Astrocyte (in vitro differentiated cells and primary cell): ENCODE measurements around the gene GPBP1L1. TPM values are rescaled to one million over a fixed set of nuclear protein-coding genes. Genes with fewer than 3 reads are reported as not detected.

Experiments used
- DNase-seq: peaks from one replicate; pipeline ENCODE4 v3.0.0-alpha.2; 2010; ENCODE audit warnings: low read depth
- FAIRE-seq: peaks from 2 replicates; lab custom pipeline; 2011; peaks lifted over from hg19 to GRCh38; lab: Jason Lieb, UNC
- H2AFZ ChIP-seq: 2 replicates; pipeline ENCODE4 v1.6.0; 2012; ENCODE audit warnings: low read depth, low read length, inconsistent platforms
- H3K27ac ChIP-seq: 2 replicates; pipeline ENCODE4 v1.5.1; 2011; ENCODE audit warnings: low read depth, low read length, inconsistent platforms
- H3K27me3 ChIP-seq: 2 replicates; pipeline ENCODE4 v1.6.0; 2011; ENCODE audit warnings: low read length, inconsistent platforms; ENCODE audit not compliant: insufficient read depth
- H3K36me3 ChIP-seq: 2 replicates; pipeline ENCODE4 v1.5.1; 2011; ENCODE audit warnings: low read length, inconsistent platforms; ENCODE audit not compliant: insufficient read depth
- H3K4me1 ChIP-seq: 2 replicates; pipeline ENCODE4 v1.5.1; 2011; ENCODE audit warnings: low read length, inconsistent platforms; ENCODE audit not compliant: insufficient read depth
- H3K4me2 ChIP-seq: 2 replicates; pipeline ENCODE4 v1.6.0; 2012; ENCODE audit warnings: low read length, inconsistent platforms
- H3K4me3 ChIP-seq: 2 replicates; pipeline ENCODE4 v1.5.1; 2011; ENCODE audit warnings: low read depth, mild to moderate bottlenecking, low read length, inconsistent platforms; ENCODE audit not compliant: insufficient read depth
- H3K79me2 ChIP-seq: 2 replicates; pipeline ENCODE4 v1.6.0; 2012; ENCODE audit warnings: mild to moderate bottlenecking, low read length, inconsistent platforms; ENCODE audit not compliant: insufficient read depth
- H3K9ac ChIP-seq: 2 replicates; pipeline ENCODE4 v1.6.0; 2012; ENCODE audit warnings: mild to moderate bottlenecking, low read length, inconsistent platforms
- H3K9me3 ChIP-seq: 2 replicates; pipeline ENCODE4 v1.5.1; 2012; ENCODE audit warnings: low read depth, mild to moderate bottlenecking, low read length, inconsistent platforms; ENCODE audit not compliant: insufficient read depth
- H4K20me1 ChIP-seq: 2 replicates; pipeline ENCODE4 v1.6.0; 2012; ENCODE audit warnings: low read length, inconsistent platforms; ENCODE audit not compliant: insufficient read depth
- H3K27ac Mint-ChIP-seq: one replicate; pipeline ENCODE4 v1.8.0; 2021; ENCODE audit warnings: mild to moderate bottlenecking, mixed read lengths; ENCODE audit not compliant: unreplicated experiment
- H3K27me3 Mint-ChIP-seq: one replicate; pipeline ENCODE4 v1.8.0; 2021; ENCODE audit warnings: low read depth, mixed read lengths; ENCODE audit not compliant: unreplicated experiment
- H3K36me3 Mint-ChIP-seq: one replicate; pipeline ENCODE4 v1.8.0; 2021; ENCODE audit warnings: low read depth, mixed read lengths; ENCODE audit not compliant: unreplicated experiment
- H3K4me1 Mint-ChIP-seq: one replicate; pipeline ENCODE4 v1.8.0; 2021; ENCODE audit warnings: low read depth, mixed read lengths; ENCODE audit not compliant: unreplicated experiment
- H3K4me3 Mint-ChIP-seq: one replicate; pipeline ENCODE4 v1.8.0; 2021; ENCODE audit warnings: mild to moderate bottlenecking, moderate library complexity, mixed read lengths; ENCODE audit not compliant: unreplicated experiment
- H3K9me3 Mint-ChIP-seq: one replicate; pipeline ENCODE4 v1.8.0; 2021; ENCODE audit warnings: mild to moderate bottlenecking, mixed read lengths; ENCODE audit not compliant: unreplicated experiment
- EZH2 ChIP-seq: IDR thresholded peaks from 2 replicates; pipeline ENCODE4 v1.6.1; 2012; ENCODE audit warnings: mild to moderate bottlenecking, low read length, inconsistent platforms; ENCODE audit not compliant: insufficient read depth
- total RNA-seq: library from RNA; stranded (reverse); gene quantifications from 2 replicates; pipeline ENCODE4 v1.2.1, GENCODE V29; 2021
- TF ChIP-seq, protein P1 (sequence below): IDR thresholded peaks from 2 replicates; pipeline ENCODE4 v1.5.1; 2011; ENCODE audit warnings: low read depth, mild to moderate bottlenecking, inconsistent platforms, low read length, moderate library complexity; ENCODE audit not compliant: insufficient read depth

GPBP1L1 gene
- total RNA-seq, 1 donor from 2014 or later, result 116 TPM

DNA sequence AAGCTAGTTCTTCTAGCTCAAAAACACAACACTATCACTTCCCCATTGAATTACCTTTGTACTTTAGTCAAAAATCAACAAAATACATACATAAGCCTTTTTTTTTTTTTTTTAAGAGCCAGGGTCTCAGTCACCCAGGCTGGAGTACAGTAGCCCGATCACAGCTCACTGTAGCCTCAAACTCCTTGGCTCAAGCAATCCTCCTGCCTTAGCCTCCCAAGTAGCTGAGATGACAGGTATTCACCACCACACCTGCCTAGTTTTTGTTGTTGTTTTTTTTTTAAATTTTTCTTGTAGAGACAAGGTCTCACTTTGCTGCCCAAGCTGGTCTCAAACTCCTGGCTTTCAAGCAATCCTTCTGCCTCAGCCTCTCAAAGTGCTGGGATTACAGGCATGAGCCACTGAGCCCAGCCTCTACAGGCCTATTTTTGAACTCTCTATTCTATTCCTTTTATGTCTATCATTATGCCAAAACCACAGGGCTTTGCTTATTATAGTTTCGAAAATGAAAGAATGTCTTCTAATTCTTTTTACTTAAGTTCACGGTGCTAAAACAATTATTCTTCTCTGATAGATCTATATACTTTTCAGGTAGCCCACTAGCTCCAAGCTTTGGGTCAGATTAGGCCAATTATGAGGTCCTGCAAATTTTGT is 29.6 kb downstream of the GPBP1L1 start:
- Histone ChIP-seq H3K79me2 (peaks cover 21% of the 10 kb centered on the region), H2AFZ (no peak overlapping the region), H3K27me3 (no peaks in the 10 kb centered on the region), H3K4me2 (no peak overlapping the region), H3K9ac (no peak overlapping the region), H4K20me1 (peaks cover 31% of the 10 kb centered on the region), H3K4me3 (no peak overlapping the region), H3K9me3 (no peaks in the 10 kb centered on the region), H3K4me1 (no peaks in the 10 kb centered on the region), H3K36me3 (peaks cover 52% of the 10 kb centered on the region), H3K27ac (no peak overlapping the region)
- no peak for TF ChIP-seq EZH2
- TF ChIP-seq, protein P1, sequence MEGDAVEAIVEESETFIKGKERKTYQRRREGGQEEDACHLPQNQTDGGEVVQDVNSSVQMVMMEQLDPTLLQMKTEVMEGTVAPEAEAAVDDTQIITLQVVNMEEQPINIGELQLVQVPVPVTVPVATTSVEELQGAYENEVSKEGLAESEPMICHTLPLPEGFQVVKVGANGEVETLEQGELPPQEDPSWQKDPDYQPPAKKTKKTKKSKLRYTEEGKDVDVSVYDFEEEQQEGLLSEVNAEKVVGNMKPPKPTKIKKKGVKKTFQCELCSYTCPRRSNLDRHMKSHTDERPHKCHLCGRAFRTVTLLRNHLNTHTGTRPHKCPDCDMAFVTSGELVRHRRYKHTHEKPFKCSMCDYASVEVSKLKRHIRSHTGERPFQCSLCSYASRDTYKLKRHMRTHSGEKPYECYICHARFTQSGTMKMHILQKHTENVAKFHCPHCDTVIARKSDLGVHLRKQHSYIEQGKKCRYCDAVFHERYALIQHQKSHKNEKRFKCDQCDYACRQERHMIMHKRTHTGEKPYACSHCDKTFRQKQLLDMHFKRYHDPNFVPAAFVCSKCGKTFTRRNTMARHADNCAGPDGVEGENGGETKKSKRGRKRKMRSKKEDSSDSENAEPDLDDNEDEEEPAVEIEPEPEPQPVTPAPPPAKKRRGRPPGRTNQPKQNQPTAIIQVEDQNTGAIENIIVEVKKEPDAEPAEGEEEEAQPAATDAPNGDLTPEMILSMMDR, result no peak
- peaks cover 10% of the 10 kb centered on the region for H3K36me3 Mint-ChIP-seq
- no peaks in the 10 kb centered on the region for H3K27me3 Mint-ChIP-seq
- H3K27ac Mint-ChIP-seq, result no peak overlapping the region
- no peaks in the 10 kb centered on the region for H3K9me3 Mint-ChIP-seq
- DNase-seq (no peak), FAIRE-seq (no peak)
- no peak overlapping the region for H3K4me3 Mint-ChIP-seq
- H3K4me1 Mint-ChIP-seq, result no peaks in the 10 kb centered on the region

DNA sequence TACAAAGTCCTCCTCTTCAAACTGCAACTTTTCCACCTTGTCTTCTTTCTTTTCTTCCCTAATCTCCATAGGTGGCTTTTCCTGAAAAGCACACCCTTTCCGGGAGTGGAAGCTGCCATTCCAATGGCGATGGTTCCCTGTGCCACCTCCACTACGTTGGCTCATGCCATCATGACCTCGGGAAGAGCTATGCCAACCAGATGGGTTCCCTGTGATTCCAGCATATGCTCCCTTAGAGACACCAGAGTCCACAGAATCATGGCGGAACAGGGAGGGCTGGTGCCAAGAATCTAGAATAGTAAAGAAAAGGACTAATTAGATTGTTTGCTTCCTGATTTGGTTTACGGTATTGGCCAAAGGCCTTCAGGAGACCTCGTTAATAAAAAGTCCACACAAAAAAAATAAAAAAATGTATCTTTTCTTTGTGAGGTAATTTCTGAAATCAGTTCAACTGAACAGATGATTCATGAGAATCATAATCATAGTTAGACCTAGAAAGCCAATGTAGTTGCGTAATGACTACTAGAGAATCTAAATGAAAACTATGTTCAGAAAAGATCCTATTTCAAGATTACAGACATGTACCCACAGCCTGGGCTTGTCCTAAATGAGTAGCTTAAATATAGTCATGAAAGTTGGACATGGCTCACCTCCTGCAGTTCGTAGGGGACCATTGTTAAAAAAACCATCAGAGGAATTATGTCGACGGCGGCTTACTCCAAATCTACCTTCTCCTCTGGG is 31.6 kb downstream of the GPBP1L1 start:
- Histone ChIP-seq H3K9ac (no peak overlapping the region), H4K20me1 (peaks cover 26% of the 10 kb centered on the region), H3K4me1 (no peaks in the 10 kb centered on the region), H3K27ac (no peak overlapping the region), H3K36me3 (peaks cover 56% of the 10 kb centered on the region), H3K9me3 (no peaks in the 10 kb centered on the region), H3K4me3 (no peak overlapping the region), H3K4me2 (no peak overlapping the region), H3K27me3 (no peaks in the 10 kb centered on the region), H2AFZ (no peak overlapping the region), H3K79me2 (peaks cover 13% of the 10 kb centered on the region)
- Mint-ChIP-seq H3K36me3 (peaks cover 8% of the 10 kb centered on the region), H3K9me3 (no peaks in the 10 kb centered on the region), H3K27me3 (no peaks in the 10 kb centered on the region), H3K4me1 (no peaks in the 10 kb centered on the region), H3K4me3 (no peak overlapping the region), H3K27ac (no peak overlapping the region)
- no peak for DNase-seq
- TF ChIP-seq, protein P1, result no peak
- no peak for TF ChIP-seq EZH2
- FAIRE-seq, result no peak
